Choroid plexus epithelial cell (primary cell): ENCODE data around the gene CYP26C1.
A peak's percentile ranks its signal among the peaks of the same experiment; 100 is the strongest.

ENCODE experiments used
- DNase-seq: peaks from one replicate; pipeline ENCODE4 v3.0.0-alpha.2; 2010; ENCODE audit warnings: low read depth
- H3K4me3 ChIP-seq: 2 replicates; pipeline ENCODE4 v1.5.1; 2011; ENCODE audit warnings: low read depth, mild to moderate bottlenecking, control low read depth, low read length, moderate library complexity
- TF ChIP-seq, protein P1 (sequence below): conservative IDR thresholded peaks from 2 replicates; pipeline ENCODE4 v1.5.1; 2011; ENCODE audit warnings: low read depth, mild to moderate bottlenecking, control low read depth, inconsistent platforms, low read length, moderate library complexity

CYP26C1 gene

DNA sequence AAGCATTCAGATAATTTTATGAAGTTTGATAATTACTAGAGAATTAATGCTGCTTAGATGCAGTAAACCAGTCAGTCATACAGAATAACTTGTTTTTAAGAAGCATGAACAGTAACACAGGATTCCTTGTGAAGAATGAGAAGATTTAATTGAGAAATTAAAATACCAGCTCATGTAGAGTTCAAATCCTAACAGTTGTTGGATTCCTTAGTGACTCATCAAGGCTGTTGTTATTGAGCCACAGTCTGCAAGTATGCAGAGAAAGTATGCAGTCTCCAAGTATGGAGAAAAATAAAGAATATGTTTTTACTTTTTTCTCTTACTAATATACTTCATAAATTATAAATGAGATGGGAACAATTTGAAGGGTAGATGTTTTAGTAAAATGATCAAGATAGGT lies 30.2 kb upstream of the CYP26C1 start:
- no peak overlapping the region for H3K4me3 ChIP-seq
- TF ChIP-seq, protein P1, sequence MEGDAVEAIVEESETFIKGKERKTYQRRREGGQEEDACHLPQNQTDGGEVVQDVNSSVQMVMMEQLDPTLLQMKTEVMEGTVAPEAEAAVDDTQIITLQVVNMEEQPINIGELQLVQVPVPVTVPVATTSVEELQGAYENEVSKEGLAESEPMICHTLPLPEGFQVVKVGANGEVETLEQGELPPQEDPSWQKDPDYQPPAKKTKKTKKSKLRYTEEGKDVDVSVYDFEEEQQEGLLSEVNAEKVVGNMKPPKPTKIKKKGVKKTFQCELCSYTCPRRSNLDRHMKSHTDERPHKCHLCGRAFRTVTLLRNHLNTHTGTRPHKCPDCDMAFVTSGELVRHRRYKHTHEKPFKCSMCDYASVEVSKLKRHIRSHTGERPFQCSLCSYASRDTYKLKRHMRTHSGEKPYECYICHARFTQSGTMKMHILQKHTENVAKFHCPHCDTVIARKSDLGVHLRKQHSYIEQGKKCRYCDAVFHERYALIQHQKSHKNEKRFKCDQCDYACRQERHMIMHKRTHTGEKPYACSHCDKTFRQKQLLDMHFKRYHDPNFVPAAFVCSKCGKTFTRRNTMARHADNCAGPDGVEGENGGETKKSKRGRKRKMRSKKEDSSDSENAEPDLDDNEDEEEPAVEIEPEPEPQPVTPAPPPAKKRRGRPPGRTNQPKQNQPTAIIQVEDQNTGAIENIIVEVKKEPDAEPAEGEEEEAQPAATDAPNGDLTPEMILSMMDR, result no peak
- peak; percentile 89 for DNase-seq

DNA sequence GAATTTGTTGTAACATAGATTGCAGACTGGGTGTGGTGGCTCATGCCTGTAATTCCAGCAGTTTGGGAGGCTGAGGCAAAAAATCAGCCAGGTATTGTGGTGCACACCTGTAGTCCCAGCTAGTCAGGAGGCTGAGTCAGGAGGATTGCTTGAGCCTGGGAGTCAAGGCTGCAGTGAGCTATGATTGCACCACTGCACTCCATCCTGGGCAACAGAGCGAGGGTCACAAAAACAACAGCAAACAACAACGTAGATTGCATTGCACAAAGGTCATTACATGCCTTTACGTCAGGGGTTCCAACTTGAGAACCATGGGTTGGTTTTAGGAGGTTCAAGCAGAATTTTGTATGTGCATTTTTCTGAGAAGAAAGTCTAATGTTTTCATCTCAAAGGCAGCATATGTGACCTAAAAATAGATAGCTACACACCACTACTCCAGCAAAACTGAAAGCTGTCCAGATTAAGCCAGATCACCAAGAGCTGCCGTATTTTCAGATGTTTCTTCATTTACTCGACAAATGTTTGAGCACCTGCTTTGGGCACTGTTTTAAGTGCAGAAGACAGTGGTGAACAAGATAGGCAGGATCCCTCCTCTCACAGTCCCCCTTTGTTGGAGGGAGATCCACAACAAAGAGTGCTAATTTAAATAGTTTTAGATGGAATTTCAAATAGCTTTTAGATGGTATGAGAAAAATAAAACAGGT lies 28.3 kb upstream of the CYP26C1 start:
- H3K4me3 ChIP-seq, result no peak overlapping the region
- TF ChIP-seq, protein P1, result no peak
- DNase-seq, result peak; percentile 22

DNA sequence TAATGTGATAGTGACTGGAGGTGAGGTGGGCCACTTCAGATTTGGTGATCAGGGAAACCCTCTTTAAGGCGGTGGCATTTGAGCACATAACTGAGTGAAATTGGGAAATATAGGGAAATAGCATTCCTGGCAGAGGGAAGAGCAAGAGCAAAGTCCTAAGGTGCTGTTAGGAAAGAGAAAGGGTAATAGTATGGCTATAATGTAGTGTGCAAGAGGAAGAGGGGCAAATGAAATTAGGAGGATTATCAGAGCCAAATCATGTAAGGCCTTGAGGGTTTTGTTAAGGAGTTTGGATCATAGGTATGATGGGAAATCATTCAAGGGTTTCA lies 27.8 kb upstream of the CYP26C1 start:
- no peak for DNase-seq
- TF ChIP-seq, protein P1, result no peak
- no peak overlapping the region for H3K4me3 ChIP-seq

- DNase-seq, result peak; percentile 59
- no peak overlapping the region for H3K4me3 ChIP-seq
- TF ChIP-seq, protein P1, result no peak
Observed at GRCh38 chr10:93034426-93034825, 26.2 kb upstream of the CYP26C1 start.

- TF ChIP-seq, protein P1, result no peak
- H3K4me3 ChIP-seq, result no peak overlapping the region
- no peak for DNase-seq
Observed at GRCh38 chr10:93039110-93039509, 21.5 kb upstream of the CYP26C1 start.

DNA sequence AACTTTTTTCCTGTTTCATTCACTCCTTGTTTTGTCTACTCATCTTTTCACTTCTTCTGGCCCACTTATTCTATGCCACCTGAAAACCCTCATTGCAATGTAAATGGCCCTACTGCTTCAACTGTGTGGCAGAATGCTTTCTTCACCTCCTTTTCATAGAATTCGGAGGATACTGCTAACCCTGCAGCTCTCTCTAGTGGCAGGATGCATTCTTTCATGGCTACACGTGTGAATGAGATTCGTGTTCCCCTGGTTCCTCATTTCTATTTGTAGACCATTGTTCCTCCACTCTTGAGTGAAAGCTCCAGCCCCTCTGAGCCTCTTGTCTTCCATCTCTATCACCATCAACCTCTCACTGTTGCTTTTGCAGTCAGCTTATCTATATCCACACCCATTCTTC lies 20.9 kb upstream of the CYP26C1 start:
- DNase-seq, result peak; percentile 77
- TF ChIP-seq, protein P1, result peak; percentile 80
- no peak overlapping the region for H3K4me3 ChIP-seq

DNA sequence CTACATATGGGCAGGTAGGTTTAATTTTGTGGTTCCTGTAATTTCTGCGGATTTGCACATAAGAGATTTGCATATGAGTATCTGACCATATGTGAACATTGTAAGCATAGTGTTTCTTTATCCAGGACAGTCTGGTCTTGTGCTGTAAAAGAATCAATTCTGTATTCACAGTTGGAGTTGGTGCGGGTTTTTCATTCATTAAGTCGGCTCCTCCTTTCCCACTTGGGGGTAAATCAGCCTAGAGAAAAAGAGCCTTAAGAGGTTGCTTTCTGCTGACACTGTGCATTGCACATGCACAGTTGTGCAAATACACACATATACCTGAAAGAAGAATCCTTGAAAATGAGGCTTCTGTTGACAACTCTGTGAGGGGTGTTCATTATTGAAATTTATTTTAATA lies 6.1 kb upstream of the CYP26C1 start:
- TF ChIP-seq, protein P1, result no peak
- no peak for DNase-seq
- H3K4me3 ChIP-seq, result no peak overlapping the region
